Left lobe of liver (tissue), 2 donors: ENCODE data around the gene SPATA19. TPM values are rescaled to one million over a fixed set of nuclear protein-coding genes. Genes with fewer than 3 reads are reported as not detected.

Experiments
- ATAC-seq: fragments of 200-7000 bp; cut with Tn5 transposase; one replicate; pipeline ENCODE4 v1.9.1; 2020; ENCODE audit warnings: mild to moderate bottlenecking, moderate library complexity
- DNase-seq: peaks from one replicate; pipeline ENCODE4 v3.0.0-alpha.2; 2020; ENCODE audit warnings: low spot score
- total RNA-seq: library from RNA; stranded (reverse); gene quantifications from one replicate; pipeline ENCODE4 v1.2.1, GENCODE V29; 2021
- donor health status: DM: no; HTN: no; CAD: no; lungs with moderate emphysema.
- donor health status: DM: no; HTN: yes; CAD: no.

SPATA19 gene
- total RNA-seq, 1 donor from 2014 or later = not detected

DNA sequence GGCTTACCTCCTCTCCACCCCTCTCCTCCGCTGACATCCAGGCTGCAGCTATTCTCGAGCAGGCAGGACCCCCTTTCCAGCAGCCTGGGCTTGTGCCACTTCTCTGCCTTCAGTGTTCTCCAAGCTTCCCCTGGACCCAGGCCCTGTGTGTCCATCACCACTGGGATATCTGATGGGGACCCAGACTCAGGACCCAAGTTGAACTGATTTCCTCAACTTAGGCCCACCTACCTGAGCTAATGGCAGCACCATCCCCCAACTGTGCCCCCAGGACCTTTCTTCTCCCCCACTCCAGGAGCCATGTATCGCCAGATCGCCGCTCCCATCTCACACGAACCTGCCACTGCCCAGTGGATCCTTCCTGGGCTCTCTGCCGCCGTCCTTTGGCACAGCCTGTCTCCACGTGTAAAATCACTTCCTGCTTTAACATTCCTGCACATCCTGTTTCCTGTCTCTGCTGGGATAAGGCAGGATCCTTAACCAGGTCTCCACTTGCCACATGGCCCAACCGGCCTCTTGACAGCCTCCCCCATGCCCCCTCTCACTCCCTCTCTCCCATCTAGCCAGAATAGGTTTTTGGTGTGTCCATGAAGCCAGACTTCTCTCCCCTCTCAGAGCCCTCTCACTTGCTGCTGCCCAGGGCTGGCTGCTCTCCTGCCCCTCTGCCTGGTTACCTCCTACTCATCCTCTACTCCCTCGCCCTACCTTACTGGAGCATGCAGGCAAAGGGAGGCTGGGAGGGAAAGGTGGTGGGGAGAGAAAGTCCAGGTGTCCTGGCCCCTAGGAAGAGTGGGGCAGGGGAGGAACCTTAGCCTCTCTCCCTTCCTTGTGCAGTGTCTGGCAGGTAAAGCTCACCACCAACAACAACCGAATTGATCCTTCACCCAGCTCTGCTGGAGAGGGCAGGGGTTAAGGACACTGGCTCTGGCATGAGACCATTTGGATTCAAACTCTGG, 9.4 kb downstream of the SPATA19 start:
- peak; percentile 28 for ATAC-seq
- peak; percentile 39 for DNase-seq

DNA sequence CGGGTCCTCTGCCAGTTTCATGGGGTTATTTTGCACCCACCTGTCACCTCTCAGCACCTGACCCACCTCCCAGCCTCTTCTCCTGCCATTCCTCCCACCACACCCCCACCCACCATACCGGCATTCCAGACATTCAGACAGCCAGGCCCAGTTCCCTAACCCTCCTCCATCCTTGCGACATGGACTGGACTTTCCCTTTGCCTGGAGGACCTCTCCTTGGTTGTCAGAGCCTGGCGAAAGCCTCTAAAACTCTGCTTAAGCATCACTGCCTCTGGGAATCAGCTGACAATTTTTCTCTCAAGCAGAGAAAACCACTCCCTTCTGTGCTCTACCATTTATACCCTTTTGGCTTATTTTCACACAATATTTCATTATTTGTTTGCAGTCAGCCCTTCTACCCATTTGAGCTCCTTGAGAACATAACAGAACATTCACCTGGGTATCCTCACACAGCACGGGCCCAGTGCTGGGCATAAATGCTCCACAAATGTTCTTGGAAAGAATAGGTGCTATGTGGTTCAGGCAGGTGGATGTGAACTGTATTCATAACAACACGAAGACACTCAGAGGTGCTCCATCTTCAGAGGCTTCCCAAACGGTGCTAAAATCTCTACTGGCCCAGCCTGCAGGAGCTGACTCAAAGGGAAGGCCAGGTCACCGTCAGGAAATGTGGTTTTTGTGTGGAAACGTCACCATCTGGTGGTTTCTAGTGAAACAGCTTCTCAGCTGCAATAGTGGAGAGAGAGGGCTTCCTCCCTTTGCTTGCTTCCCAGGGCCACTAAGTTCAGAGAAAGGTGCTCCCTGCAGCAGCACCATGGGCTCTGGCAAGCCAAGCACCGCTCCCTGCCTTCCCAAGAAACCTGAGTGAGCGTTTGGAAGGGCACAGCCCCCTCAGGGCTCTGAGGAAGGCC, 10.4 kb downstream of the SPATA19 start:
- peak; percentile 55 for DNase-seq
- peak; percentile 95 for ATAC-seq

DNA sequence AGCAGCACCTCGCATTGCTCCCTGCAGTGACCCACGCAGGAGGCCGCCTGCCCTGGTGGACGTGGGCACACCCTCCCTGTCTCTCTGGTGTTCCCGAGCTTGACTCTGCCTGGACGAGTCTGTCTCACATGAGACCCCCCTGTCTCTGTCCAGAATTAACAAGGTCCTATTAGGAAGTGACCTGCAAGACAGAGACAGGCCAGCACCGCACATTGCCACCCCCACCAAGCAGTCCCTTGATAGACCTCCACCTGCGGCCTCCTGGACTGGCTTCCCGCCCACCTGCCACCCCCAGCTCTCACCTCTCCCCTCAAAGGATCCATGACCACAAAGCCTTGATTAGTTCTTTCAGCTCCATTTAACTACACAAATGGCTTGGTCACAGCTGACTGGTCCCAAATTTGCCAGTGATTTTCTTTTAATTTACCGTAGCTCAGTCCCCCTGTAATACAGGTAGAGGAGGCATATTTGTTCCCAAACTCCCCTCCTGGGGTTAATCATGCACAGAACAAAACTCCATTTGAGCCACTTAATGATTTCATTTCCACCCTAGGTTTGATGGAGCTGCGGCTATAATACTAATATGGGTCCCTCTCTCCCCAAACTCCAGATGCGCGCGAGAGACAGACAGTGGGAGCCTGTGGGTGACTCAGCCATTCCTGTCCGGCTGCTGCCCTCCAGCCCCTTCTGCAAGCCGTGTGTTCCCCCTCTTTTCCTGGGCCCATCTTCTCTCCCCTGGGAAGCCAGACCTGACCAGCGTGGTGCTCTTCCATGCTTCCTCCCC, 11.2 kb downstream of the SPATA19 start:
- DNase-seq (peak; percentile 33), ATAC-seq (no peak)

DNA sequence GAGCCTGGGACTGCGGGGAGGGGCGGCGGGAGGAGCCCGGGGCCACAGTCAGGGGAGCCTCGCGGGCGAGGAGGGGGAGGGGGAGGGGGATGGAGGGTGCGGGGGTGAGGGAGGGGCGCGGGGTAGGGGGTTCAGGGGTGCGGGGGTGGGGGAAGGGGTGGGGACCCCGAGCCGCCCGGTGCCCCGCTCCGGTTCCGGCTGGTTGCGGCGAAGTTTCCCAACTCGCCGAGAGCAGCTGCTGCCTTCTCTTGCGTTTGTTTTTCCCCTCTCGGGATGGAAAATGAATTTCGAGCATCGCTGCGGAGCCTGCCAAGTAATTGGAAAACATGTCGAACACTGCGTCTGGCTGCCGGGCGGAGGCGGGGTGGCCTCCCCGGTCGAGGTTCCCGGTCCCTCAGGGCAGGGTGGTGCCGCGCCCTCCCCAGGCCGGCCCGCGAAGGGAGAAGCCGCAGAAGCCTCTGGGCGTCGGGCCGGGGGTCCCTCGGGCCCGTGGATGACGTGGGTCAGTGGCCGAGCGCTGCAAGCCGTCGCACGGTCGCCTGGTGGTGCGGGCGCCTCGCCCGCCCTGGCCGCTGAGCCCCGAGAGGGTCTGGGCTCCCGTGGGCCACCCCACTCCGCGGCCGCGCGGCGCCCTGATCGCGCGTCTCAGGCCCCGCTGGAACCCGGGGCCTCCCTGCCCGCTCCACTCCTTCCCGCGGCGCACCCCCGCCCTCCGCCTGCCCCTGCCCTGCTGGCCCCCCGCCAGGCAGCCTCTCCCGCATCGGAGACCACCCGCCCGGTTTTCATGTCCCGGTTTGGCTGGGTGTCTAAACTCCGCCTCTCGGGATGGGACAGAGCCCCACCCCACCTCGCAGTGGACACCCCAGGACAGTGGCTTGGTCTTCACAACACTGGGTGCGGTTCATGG, 12.1 kb downstream of the SPATA19 start:
- ATAC-seq (no peak), DNase-seq (peak; percentile 41)

DNA sequence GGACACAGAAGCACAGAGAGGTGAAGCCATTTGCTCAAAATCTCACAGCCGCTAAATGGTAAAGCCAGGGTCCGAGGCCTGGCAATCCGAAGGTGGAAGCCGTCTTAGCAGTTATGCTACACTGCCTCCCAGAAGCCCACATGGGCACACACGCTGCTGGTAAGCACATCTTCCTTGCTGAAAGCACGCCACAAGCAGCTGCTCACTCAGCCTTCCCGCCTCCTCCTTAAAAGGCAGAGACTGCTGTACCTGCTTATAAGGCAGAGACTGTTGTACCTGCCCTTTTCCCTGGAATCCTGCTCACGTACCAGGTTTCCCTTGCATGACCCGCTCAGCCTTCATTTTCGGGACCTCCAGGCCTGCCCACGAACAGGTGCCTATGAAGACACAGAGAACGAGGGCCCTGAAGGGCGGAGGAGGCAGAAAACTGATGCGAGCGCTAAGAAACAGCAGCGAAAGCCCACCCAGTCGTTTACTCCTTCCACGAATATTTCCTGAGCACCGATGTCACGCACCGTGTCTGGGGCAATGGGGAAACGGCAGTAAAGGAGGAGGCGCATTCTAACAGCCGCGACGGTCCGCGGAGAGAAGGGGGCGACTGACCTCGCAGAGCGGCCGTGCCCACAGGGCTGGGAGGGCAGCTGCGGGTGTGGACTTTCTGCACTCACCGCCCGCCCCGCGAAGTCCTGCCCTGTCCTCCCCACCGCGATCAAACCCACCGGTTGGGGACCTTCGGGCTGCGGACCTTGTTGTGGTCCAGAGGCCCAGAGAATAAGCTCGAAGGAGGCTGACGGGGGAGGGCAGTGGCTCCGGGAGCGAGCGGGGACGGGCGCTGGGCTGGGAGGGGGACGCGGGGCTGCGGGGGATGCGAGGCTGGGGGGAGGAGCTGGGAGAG, 13.0 kb downstream of the SPATA19 start:
- no peak for DNase-seq
- no peak for ATAC-seq

DNA sequence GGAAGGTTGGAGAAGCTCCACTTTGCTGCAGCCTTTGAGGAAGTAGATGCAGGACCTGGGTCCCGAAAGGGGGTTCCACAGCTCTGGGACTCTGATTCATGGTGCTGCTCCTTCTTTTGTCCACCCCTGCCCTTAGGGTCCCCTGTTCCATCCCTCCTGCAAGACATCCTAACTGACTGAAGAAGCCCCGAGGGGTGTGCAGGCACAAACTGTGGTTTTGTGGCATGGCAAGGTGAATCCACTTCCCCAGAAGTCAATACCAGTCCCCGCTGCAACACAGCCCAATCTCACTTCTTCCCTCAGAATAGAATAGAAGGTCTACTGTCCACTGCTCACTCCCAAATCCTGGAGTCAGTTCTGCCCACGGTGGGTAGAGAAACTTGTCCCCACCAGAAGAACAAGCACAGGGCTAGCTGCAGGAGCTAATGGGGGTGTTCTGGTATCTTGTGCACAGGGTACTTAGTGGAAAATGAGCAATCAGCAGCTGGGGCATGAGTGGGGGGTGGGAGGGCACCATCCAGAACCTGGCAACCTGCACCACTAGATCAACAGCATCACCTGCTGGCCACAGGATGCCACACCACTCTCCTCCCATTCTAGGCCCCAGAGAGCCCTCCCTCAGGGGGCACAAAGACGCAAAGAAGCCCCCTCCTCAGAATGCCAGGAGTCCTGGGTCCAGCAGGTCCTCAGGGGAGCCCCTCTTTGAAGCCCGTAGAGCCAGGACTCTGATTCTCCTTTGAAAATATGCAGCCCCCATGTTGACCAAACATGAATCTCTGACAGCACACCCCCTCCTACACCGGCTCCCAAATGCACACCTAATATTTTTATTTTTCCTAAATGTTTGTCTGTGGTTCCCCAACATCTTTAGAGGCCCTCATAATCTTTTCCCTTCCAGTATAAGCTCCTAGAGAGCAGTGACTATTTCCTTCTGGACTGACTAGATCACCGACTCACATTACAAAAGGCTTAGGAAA, 14.1 kb downstream of the SPATA19 start:
- ATAC-seq (no peak), DNase-seq (no peak)

DNA sequence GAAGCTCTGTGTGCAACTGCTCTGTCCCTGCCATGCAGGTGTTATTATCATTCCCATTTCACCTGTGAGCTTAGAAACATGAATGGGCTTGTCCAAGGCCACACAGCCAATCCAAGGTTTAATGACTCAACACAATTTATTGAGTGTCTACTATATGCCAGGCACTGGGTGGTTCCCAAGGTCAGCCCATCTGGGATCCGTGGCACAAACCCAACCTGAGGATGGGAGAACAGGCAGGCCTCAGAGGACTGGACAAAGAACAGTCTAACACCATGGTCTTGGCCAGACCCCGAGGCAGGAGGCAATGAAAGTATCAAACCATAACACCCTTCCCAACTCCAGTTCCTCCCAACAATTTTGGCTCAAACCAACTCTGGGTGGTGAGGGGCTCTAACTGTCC, 15.7 kb downstream of the SPATA19 start:
- ATAC-seq (no peak), DNase-seq (no peak)

DNA sequence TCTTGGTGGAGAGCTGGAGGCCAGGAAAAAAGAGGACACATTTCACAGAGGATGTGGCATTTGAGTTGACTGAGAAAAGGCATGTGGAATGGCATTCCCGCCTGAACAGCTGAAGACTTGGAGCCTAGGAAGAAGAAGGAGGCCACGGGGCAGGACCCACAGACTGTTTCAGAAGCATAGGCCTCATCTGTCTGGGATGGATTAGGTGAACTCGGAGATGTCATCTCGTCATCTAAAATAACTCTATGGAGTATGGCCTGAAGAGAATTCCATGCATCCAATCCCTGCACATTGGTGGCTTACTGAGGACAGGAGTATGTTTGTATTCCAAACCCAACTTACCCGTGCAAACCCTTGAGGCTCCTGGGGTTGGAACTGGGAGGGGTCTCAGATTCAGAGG, 16.4 kb downstream of the SPATA19 start:
- DNase-seq (no peak), ATAC-seq (no peak)

DNA sequence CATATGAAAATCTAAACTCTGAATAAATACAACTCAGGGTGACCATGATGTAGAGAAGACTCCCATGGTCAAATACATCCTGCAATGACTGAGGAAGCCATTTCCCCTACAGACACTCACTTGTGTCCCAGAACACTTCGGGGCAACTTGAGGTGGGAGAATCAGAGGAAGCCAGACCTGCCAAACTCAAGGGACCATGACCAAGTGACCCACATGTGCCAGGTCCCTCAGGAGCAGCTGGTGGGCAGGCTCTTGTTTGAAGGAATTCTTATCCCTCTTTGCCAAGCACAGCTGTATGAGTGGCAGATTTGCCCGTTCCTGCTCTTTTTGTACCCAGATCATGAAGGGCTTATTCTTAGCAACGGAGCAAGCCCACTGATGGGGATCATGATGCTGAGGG, 17.8 kb downstream of the SPATA19 start:
- DNase-seq (no peak), ATAC-seq (no peak)

DNA sequence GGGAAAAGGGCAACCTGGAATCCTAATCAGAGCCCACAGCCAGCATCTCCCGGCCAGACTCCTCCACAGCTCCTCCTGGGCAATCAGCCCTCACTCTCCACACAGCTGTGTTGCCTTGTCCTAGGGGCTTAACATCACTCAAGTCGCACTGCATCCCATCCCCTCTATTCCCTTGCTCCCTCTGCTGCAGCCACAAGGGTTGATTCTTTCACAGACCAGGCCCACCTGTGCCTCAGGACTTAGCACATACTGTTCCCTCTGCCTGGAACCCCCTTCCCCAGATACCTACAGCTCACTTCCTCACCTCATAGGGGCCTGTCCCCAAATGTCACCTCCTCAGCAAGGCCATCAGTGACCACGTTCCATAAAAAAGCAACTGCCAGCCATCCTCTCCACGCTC, 18.4 kb downstream of the SPATA19 start:
- DNase-seq = no peak
- no peak for ATAC-seq

DNA sequence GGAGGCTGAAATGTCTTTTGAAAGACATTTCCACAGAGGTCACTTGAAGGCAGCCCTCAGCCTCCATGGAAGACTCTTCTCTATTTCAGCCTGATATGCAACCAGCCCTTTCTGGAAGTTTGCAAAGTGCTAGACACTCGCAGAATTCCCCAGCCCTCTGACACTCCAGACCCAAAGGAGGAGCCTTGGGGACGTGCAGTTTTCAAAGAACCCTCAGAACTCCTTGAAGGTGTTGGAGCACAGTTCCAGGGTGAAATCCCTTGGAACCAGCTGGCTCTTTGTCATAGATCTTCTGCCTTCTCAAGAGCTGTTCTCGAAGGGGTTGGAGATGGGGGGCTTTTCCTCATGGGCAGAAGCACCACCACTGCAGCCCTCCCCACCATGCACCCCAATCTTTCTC, 19.6 kb downstream of the SPATA19 start:
- no peak for DNase-seq

DNA sequence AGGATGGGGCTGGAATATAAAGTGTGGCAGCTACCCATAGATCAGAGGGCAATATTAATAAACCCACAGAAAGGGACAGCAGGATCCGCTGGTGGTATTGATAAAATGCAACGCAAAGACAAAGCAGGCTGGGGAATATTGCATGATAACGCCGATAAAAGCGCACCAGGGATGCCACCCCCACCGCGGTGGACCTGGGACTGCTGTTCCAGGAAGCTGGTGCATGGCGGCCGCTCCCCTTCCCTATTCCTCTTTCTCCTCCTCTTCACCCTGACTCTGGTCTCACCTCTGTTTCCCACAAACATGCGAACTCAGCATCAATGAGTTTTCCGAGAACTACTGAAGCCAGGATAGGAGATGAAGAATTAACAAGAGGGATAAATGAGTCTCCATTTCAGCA, 20.2 kb downstream of the SPATA19 start:
- DNase-seq (no peak), ATAC-seq (no peak)

More for the DNA sequence above, 19.6 kb downstream of the SPATA19 start:
- no peak for ATAC-seq

DNA sequence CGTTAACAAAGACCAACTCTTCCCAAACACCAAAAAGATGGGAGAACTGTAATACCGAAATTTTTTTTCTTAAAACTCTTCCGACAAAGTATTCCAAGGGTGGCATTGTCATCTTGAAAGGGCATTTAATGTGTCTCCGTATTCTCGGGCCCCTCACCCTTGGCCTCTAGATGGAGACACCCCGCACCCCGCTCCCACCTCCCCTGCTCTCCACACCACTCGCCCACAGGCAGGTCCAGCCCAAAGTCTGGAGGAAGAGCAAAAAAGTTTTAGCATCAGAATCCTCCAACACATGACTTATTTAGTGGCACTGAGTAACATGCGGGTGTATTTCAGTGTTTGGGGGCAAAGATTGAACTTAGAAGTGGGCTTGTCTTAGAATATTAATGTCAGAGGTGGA, 20.7 kb downstream of the SPATA19 start:
- DNase-seq (no peak), ATAC-seq (no peak)

DNA sequence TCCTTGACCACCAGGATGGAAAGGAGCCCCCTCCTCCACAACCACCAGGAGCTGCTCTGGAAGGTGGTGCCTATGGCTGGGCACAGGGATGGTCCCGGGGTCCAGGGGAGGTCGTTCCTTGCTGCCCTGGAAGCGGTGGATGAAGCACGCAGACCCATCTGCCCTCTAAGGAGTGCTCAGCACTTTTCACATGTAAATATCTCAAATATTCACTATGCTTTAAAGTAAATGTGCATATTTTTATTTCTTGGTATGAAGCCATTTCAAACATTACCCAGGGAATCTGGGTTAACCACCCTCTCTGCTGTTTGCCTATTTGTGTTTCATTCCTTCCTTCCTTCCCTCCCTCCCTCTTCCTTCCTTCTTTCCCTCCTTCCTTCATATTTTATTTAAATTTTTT, 21.7 kb downstream of the SPATA19 start:
- DNase-seq = no peak
- ATAC-seq = no peak

DNA sequence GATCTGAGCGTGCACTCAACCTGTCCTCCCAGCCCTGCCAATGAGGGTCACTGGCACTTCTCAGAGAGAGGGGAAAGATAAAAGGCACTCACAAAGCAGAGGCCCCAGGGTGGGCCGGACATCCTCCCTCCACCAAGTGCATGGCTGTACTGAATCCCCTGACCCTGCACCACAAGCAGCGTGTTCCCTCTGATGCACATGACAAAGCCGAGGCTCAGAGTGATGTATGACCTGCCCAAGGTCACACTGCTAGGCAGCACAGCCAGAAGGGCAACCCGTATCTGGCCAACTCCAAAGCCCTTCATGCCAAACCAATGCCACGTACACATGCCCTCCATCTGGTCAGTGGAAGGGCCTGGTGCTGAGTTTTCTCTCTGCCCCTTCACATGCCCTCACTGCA, 22.1 kb downstream of the SPATA19 start:
- ATAC-seq (no peak), DNase-seq (no peak)

DNA sequence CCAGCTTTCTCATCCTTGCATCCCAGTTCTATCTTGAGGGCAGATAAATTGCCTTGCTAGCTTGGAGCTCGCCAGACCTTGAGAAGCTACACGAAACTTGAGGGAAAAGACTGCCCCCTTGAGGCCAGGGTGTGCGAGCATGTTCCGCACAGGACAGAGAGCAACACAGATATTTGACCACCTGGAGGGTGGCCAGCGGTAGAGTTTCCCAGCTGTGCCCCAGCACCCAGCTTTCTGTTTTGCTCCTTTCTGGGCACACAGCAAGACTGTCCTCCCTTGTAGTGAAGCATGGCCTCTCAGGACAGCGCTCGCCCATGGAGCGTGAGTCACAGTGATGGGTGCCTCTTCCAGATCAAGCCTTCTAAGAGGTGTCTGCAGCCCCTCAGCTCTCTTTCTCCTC, 23.5 kb downstream of the SPATA19 start:
- ATAC-seq = peak; percentile 83

DNA sequence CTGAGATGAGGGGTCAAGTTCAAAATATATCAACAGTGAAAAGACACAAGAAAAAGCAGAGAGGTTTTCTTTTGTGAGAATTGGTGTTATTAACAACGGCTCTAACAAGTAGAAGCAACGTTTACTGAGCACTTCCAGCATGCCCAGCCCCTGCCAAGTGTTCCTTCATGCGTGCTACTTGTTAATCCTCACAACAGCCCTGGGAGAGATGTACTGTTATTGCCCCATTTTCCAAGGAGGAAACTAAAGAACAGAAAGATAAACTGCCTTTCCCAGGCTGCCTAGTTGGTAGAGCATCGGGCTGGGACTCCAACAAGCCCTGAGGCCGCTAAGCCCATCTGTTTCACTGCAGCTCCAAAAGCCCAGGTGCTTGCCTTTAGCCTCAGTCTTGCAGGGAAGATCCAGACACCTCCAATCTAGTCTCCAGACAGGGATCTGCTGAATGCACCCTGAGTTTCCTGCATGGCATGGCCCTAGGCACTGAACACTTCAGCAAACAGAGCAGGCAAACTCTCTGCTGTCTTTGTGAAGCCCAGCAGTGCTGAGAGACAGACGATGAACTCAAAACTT, 25.5 kb downstream of the SPATA19 start:
- DNase-seq (no peak), ATAC-seq (no peak)

More for the DNA sequence above, 23.5 kb downstream of the SPATA19 start:
- no peak for DNase-seq
